A549 treated with RU486 at 1 μM for 4 hours (cell line): ENCODE measurements around the gene CCDC6. TPM values are rescaled to one million over a fixed set of nuclear protein-coding genes. Genes with fewer than 3 reads are reported as not detected.

Source experiments
- total RNA-seq: library from RNA; stranded (reverse); fragments of 200-300 nt; extraction: Qiagen RNA extraction; gene quantifications from 5 replicates; pipeline ENCODE4 v1.2.3, GENCODE V29; 2022; ENCODE audit warnings: low read depth

CCDC6 gene
- total RNA-seq: 13.1 to 26.0 TPM (median 23.6 TPM) in 5 replicates

GRCh38 chr10:59906417-59907202 is at the start of gene CCDC6:
Gene CCDC6 (minus strand): TSS chr10:59906556. CDS start chr10:59906424, 132 bp downstream.

GRCh38 chr10:59753267-59753666 is 153.1 kb downstream of the CCDC6 start, which contains the start of gene MRLN:
Gene MRLN (minus strand): TSS chr10:59753455.

Other genes with a start within 250 kb of the CCDC6 start
- gene SLC16A9, start 196.7 kb downstream of the CCDC6 start, total RNA-seq: 0.05 to 0.09 TPM (median 0.08 TPM) in 4 of 5 replicates, not detected in the other
- gene MRLN, start 153.1 kb downstream of the CCDC6 start, total RNA-seq: not detected in 5 replicates